ENCODE results near the gene RTN4RL1.
"Not testable (repeated sequence)": the region's sequence is repeated elsewhere in the genome, so short reads cannot be mapped to it uniquely, and the experiment has no call there.

The RTN4RL1 gene

DNA sequence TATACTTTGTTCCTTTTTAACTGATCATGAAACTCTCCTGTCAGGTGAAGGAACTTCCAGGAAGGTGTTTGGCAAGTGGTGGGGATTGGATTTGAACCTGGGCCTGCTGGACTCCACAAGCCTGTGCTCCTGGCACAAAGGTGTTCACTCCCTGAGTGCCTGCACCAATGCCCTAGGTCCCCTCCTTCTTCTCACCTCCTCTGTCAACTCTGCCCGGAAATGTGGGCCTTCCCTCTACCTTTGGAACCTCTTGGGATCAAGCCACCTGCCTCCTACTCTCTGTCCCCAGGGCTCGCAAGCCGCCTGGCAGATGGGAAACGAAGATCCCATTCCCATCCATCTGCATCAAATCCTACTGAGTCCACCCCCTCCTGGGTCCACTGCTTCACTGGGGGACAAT, 40.0 kb downstream of the RTN4RL1 start:
- Histone ChIP-seq H4K20me1 (peaks cover 88% of the 10 kb centered on the region), H3K4me3 (no peak overlapping the region), H3K9me3 (no peaks in the 10 kb centered on the region), H3K27me3 (no peaks in the 10 kb centered on the region), H3K9ac (no peak overlapping the region), H3K4me2 (no peak overlapping the region), H3K4me1 (peaks cover 52% of the 10 kb centered on the region), H3K36me3 (no peaks in the 10 kb centered on the region), H3K27ac (no peak overlapping the region)
- no peak for TF ChIP-seq Cebpa-rat (IDR thresholded peaks at IDR 0.05)

DNA sequence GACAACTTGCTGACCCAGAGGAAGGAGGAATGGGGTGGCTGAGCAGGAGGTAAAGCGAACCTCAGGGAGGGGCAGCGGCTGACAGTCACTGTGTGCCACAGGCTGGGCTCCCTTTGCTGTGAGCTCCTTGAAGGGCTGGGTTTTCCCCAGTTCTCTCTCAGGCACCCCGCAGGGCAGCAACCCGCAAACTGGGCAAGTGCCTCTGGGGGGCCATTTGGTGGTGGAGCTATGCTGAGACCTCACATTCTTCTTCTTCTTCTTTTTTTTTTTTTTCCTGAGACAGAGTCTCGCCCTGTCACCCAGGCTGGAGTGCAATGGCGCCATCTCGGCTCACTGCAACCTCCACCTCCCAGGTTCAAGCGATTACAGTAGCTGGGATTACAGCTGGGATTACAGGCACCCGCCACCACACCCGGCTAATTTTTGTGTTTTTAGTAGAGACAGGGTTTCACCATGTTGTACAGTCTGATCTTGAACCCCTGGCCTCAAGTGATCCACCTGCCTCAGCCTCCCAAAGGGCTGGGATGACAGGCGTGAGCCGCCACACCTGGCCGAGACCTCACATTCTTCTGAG, 42.3 kb downstream of the RTN4RL1 start:
- not testable (repeated sequence) for H3K27ac ChIP-seq, H3K9me3 ChIP-seq, H3K4me3 ChIP-seq, H3K9ac ChIP-seq, H3K36me3 ChIP-seq, H3K27me3 ChIP-seq
- Histone ChIP-seq H3K4me2 (0 out of 2 replicates have a peak overlapping the region, but pooled peaks have one; percentile 79), H4K20me1 (peaks cover 94% of the 10 kb centered on the region), H3K4me1 (peaks cover 74% of the 10 kb centered on the region)

DNA sequence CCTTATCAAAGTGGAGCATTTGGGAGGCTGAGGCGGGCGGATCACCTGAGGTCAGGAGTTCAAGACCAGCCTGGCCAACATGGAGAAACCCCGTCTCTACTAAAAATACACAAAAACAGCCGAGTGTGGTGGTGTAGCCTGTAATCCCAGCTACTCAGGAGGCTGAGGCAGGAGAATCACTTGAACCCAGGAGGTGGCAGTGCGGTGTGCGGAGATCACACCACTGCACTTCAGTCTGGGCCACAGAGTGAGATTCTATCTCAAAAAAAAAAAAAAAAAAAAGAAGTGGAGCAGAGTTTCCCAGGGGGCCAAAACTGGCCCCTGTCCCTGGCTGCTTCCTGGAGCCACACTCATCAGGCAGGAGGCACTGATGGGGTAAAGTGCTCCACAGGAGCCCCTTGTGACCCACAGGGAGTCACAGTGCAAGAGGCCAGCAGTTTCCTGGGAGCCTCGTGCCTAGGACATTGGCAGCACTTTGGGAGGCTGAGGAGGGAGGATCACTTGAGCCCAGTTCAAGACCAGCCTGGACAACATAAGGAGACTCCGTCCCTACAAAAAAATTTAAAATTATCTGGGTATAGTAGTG, 44.4 kb downstream of the RTN4RL1 start:
- Histone ChIP-seq H3K36me3 (no peaks in the 10 kb centered on the region), H3K4me1 (peaks cover 91% of the 10 kb centered on the region), H4K20me1 (peaks cover 99% of the 10 kb centered on the region), H3K9me3 (no peaks in the 10 kb centered on the region), H3K4me3 (no peak overlapping the region), H3K27me3 (peaks cover 14% of the 10 kb centered on the region; the same call in 1 of the 2 replicates), H3K27ac (peak overlapping the region; percentile 78; the same call in 1 of the 2 replicates), H3K9ac (peak overlapping the region; percentile 3; the same call in 1 of the 2 replicates), H3K4me2 (peak overlapping the region; percentile 79)
- no peak for TF ChIP-seq Cebpa-rat (IDR thresholded peaks at IDR 0.05)

DNA sequence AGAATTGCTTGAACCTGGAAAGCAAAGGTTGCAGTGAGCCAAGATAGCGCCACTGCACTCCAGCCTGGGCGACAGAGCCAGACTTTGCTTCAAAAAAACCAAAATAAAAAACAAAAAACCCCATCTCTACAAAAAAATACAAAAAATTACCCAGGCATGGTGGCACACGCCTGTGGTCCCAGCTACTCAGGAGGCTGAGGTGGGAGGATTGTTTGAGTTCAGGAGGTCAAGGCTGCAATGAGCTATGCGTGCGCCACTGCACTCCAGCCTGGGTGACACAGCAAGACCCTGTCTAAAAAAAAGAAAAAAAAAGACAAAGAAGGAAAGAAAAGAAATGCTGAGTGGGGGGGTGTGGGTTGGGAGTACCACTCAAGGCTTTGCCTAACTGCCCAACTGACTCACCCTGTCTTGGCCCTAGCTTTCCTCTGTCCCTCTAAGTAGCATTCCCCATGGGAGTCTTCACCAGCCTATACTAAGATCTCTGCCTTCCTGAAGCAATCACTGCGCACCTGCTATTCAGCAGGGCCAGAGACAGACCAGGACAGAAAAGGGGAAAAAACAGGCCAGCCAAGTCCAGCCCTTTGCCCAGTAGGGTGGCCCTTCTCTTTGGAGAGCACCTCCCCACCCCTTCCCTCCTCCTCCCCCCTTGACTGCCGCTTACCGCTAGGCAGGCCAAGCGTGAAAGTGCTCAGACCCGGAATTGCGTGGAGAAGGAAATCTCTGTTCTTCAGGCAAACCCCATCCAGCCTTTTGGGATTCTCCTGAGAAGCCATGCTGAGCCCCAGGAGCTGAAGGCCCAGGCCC, 45.8 kb downstream of the RTN4RL1 start:
- Histone ChIP-seq H3K4me2 (peak overlapping the region; percentile 79), H3K27me3 (peaks cover 14% of the 10 kb centered on the region; the same call in 1 of the 2 replicates), H3K27ac (peak overlapping the region; percentile 78), H4K20me1 (peaks cover 99% of the 10 kb centered on the region), H3K4me3 (no peak overlapping the region; the same call in 1 of the 2 replicates), H3K4me1 (peaks cover 92% of the 10 kb centered on the region), H3K9me3 (no peaks in the 10 kb centered on the region), H3K9ac (peak overlapping the region; percentile 57; the same call in 1 of the 2 replicates), H3K36me3 (no peaks in the 10 kb centered on the region)
- TF ChIP-seq Cebpa-rat (IDR thresholded peaks at IDR 0.05), result no peak

DNA sequence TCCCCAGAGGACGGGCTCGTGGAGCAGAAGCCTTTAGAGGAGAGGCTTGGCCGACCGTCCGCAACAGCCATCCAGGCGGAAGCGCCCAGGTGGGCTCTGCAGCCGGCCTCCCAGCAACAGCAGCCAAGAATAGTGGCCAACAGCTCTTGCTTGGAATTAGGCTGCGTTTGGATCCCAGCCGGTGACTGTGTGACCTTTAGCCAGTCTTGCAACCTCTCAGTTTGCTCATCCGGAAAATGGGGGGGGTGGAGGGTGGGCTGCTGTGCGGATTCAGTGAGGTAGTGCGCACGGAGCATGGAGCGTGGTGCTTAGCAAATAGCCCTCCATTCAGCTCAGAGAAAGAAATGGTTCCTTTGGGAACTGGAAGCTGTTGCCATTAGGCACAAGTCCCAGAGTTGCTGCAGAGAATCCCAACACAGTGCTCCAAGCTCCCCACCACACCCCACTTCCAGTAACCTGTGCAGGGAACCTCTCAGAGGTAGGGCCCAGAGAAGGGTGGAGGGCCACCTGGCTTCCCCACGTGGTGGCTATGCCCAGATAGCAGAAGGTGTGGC, 46.7 kb downstream of the RTN4RL1 start:
- Histone ChIP-seq H3K9me3 (no peaks in the 10 kb centered on the region), H3K36me3 (no peaks in the 10 kb centered on the region), H4K20me1 (peaks cover 99% of the 10 kb centered on the region), H3K4me2 (peak overlapping the region; percentile 79), H3K27ac (no peak overlapping the region), H3K27me3 (peaks cover 14% of the 10 kb centered on the region; the same call in 1 of the 2 replicates), H3K4me3 (no peak overlapping the region), H3K4me1 (peaks cover 93% of the 10 kb centered on the region), H3K9ac (no peak overlapping the region)
- TF ChIP-seq Cebpa-rat (IDR thresholded peaks at IDR 0.05), result no peak

DNA sequence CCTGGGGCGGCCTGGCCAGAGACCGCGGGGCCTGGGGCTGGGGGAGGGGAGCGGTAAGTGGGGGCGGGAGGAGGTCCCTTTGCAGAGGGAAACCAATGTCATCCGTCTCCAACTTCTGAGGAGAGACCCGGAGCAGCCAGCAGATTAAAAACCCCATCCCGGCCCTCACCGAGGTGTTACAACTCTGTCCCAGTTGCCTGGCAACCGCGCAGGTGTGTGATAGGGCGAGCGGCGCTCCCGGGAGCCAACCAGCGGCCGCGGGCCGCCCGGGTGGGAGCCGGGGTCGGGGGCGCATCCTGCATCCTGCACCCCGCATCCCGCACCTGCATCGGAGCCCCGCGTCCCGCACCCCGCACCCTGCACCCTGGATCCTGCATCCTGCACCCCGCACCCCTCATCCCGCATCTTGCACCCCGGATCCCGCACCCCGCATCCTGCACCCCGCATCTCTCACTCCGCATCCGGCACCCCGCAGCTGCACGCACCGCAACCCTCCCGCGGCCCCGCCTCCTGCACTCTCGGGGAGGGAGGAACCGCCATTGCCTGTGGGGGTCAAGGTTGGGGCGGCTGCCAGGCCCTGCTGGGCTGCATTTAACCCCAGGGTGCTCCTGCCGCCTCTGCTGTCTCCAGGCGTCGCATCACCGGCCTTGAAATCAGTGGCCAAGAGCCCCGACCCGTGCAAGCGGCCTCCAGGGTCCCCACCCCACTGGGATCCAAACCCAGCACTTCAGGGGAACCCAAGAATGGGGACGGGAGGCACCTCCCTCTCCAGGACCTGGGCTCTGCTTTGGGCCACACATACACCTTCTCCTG, 47.3 kb downstream of the RTN4RL1 start:
- peaks cover 93% of the 10 kb centered on the region for H3K4me1 ChIP-seq
- H3K4me3 ChIP-seq, result no peak overlapping the region
- H3K27me3 ChIP-seq, result peaks cover 14% of the 10 kb centered on the region; the same call in 1 of the 2 replicates
- H3K9ac ChIP-seq, result no peak overlapping the region
- TF ChIP-seq Cebpa-rat (IDR thresholded peaks at IDR 0.05), result no peak
- H3K27ac ChIP-seq, result no peak overlapping the region
- H4K20me1 ChIP-seq, result peaks cover 99% of the 10 kb centered on the region
- no peaks in the 10 kb centered on the region for H3K9me3 ChIP-seq
- H3K4me2 ChIP-seq, result peak overlapping the region; percentile 79
- no peaks in the 10 kb centered on the region for H3K36me3 ChIP-seq

DNA sequence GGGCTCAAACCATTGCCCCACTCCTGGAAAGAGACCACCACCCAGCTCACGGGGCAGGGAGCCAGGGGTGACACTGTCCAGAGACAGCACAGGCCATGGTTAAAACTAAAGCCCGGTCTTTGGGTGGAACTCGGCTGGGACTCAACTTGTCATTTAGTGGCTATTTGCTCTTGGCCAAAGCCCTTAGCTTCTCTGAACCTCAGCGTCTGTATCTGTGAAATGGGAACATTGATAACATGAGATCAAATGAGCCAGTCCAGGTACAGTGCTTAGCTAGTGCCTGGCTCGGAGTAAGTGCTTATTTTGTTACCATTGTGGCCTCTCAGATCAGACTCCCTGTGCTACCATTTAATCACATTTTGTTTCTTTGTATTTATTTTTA, 48.5 kb downstream of the RTN4RL1 start:
- peak overlapping the region; percentile 57 for H3K4me2 ChIP-seq

DNA sequence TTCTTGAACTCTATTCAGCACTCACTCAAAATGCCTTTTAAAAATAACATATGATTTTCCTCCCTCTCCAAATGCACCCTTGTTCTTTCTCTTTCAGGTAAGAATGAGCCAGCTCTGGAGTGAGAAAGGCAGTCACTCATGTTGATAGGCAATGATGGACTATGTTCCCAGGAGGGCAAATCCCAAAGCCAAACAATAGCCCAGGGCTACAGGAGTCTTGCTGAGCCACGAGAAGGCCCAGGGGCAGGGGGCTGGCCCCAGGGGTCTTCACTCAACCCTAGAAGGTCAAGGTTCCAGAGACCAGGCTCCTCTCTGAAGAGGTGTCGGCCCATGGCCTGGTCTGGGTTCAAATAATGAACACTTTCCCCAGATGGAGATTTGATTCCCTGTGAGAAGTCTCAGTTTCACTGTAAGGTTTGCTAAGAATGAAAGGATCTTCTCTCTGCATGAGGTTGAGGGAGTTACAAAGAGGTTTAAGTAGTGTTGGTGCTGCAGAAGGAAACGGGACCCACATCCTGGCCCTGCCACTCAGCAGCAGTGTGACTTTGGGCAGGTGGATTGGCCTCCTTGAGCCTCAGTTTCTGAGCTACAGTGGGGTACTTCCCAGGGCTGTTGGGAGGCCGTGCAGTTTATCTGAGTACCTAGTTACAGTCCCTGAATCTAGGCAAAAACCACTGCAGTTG, 49.0 kb downstream of the RTN4RL1 start:
- H3K36me3 ChIP-seq, result 0 out of 2 replicates have a peak, but pooled peaks cover 3% of the 10 kb centered on the region
- H3K27me3 ChIP-seq, result peaks cover 14% of the 10 kb centered on the region; the same call in 1 of the 2 replicates
- peaks cover 84% of the 10 kb centered on the region for H4K20me1 ChIP-seq
- peaks cover 83% of the 10 kb centered on the region for H3K4me1 ChIP-seq
- no peak overlapping the region for H3K27ac ChIP-seq
- TF ChIP-seq Cebpa-rat (IDR thresholded peaks at IDR 0.05), result no peak
- no peak overlapping the region for H3K4me3 ChIP-seq
- H3K9ac ChIP-seq, result 0 out of 2 replicates have a peak overlapping the region, but pooled peaks have one; percentile 27
- peak overlapping the region; percentile 57 for H3K4me2 ChIP-seq
- peaks cover 2% of the 10 kb centered on the region; the same call in 1 of the 2 replicates for H3K9me3 ChIP-seq

More for the DNA sequence above, 48.5 kb downstream of the RTN4RL1 start:
- Histone ChIP-seq H3K4me3 (no peak overlapping the region), H3K36me3 (no peaks in the 10 kb centered on the region), H3K9ac (no peak overlapping the region), H3K4me1 (peaks cover 89% of the 10 kb centered on the region), H3K27ac (no peak overlapping the region), H3K27me3 (peaks cover 14% of the 10 kb centered on the region; the same call in 1 of the 2 replicates), H4K20me1 (peaks cover 89% of the 10 kb centered on the region), H3K9me3 (no peaks in the 10 kb centered on the region)
- no peak for TF ChIP-seq Cebpa-rat (IDR thresholded peaks at IDR 0.05)
